Transverse colon (tissue), 4 donors: Measurements from ENCODE around the gene NRXN2. TPM values are rescaled to one million over a fixed set of nuclear protein-coding genes. Genes with fewer than 3 reads are reported as not detected.

Experiments used
- DNase-seq: peaks from one replicate; pipeline ENCODE4 v3.0.0-alpha.2; 2019
- H3K27ac ChIP-seq, 4 donors: fragments of 200-600 bp; sonication (generic); 2 replicates each; pipeline ENCODE4 v1.5.1; 2016 to 2018; ENCODE audit warnings: inconsistent platforms in 4 of 4
- H3K27me3 ChIP-seq: fragments of 200-600 bp; sonication (generic); 2 replicates; pipeline ENCODE4 v1.5.1; 2017; ENCODE audit warnings: inconsistent platforms
- H3K36me3 ChIP-seq, 4 donors: fragments of 200-600 bp; sonication (generic); 2 replicates each; pipeline ENCODE4 v1.5.1; 2017 to 2019; ENCODE audit warnings: inconsistent platforms in 4 of 4
- H3K4me1 ChIP-seq, 4 donors: fragments of 200-600 bp; sonication (generic); 2 replicates each; pipeline ENCODE4 v1.5.1; 2017 to 2020; ENCODE audit warnings: inconsistent platforms in 4 of 4
- H3K4me3 ChIP-seq, 4 donors: fragments of 200-600 bp; sonication (generic); 1 replicate in 1 of 4; 2 replicates in 3 of 4; pipeline versions ENCODE4 v1.5.1 to v1.6.1; 2017 to 2019; ENCODE audit warnings: inconsistent platforms in 4 of 4
- H3K9me3 ChIP-seq, 2 donors: fragments of 200-600 bp; sonication (generic); 2 replicates each; pipeline ENCODE4 v1.5.1; 2017 to 2019; ENCODE audit warnings: inconsistent platforms in 2 of 2
- EP300 ChIP-seq: sonication (generic); formaldehyde crosslinking; IDR thresholded peaks from one replicate; pipeline ENCODE4 v1.6.1; 2017; ENCODE audit warnings: antibody characterized with exemption, low read depth
- POLR2A ChIP-seq: fragments of 450-650 bp; IDR thresholded peaks from one replicate; pipeline ENCODE4 v1.6.1; 2016; ENCODE audit warnings: antibody characterized with exemption, mild to moderate bottlenecking, moderate library complexity
- POLR2AphosphoS5 ChIP-seq, 3 donors: sonication (generic); formaldehyde crosslinking; IDR thresholded peaks; one replicate each; pipeline ENCODE4 v1.6.1; 2016; ENCODE audit warnings: antibody characterized with exemption in 3 of 3
- WGBS, 2 donors: methylation state at CpG; one replicate each; pipeline ENCODE4 v1.1.5; 2018; ENCODE audit warnings: low coverage in 1 of 2; 5-methylcytosine and 5-hydroxymethylcytosine counted together
- in situ Hi-C, 4 donors: fragments of 200-750 bp; cut with MboI; loops; one replicate each; pipeline versions ENCODE4 v1.15.0 to v1.15.1; 2017; ENCODE audit warnings: low sequenced_read_pairs in 3 of 4, low pct_ligation_motif_present in 1 of 4, low pct_unique_long_range_greater_than_20kb in 1 of 4
- intact Hi-C: fragments of 100-400 bp; cut with DNase I; formaldehyde crosslinking; loops from one replicate; pipeline ENCODE4 v1.15.1; 2023; ENCODE audit warnings: low total_unique reads
- total RNA-seq, 4 donors: library from RNA; depleted of rRNA; stranded (reverse); fragments of >200 nt; gene quantifications; one replicate each; pipeline ENCODE4 v1.1.0, GENCODE V29; 2016
- TF ChIP-seq, protein P1 (sequence below), 5 experiments: fragments of 200-600 bp in 3 of 5; fragments of 450-650 bp in 2 of 5; sonication (generic) in 3 of 5; IDR thresholded peaks; 1 replicate in 2 of 5; 2 replicates in 3 of 5; pipeline ENCODE4 v1.5.1; 2016 to 2017; ENCODE audit warnings: antibody characterized with exemption in 5 of 5, inconsistent platforms in 3 of 5, mild to moderate bottlenecking in 2 of 5, moderate library complexity in 1 of 5

The NRXN2 gene
- total RNA-seq, 4 donors from 2014 or later: 2.9 to 7.4 (median 6.8) TPM

GRCh38 chr11:64685536-64685935, 37.5 kb downstream of the NRXN2 start:
- no peak for DNase-seq
- Histone ChIP-seq H3K27me3 (peaks cover 3% of the 10 kb centered on the region), H3K4me1 (peaks cover 0 to 16% (median 8%) of the 10 kb centered on the region in 4 donors), H3K36me3 (no peaks in the 10 kb centered on the region), H3K27ac (no peak overlapping the region), H3K4me3 (no peak overlapping the region), H3K9me3 (no peaks in the 10 kb centered on the region)
- 50 to 89% methylated on average over 1 to 18 of the region's 18 CpGs for WGBS, 2 donors
- in situ Hi-C loops: no loop called here
- intact Hi-C loops: loop anchor here (5.0 kb wide), 1 partner anchor 42 kb away; no protein-coding TSS in a partner anchor
- TF ChIP-seq POLR2A: no peak
- TF ChIP-seq, protein P1, sequence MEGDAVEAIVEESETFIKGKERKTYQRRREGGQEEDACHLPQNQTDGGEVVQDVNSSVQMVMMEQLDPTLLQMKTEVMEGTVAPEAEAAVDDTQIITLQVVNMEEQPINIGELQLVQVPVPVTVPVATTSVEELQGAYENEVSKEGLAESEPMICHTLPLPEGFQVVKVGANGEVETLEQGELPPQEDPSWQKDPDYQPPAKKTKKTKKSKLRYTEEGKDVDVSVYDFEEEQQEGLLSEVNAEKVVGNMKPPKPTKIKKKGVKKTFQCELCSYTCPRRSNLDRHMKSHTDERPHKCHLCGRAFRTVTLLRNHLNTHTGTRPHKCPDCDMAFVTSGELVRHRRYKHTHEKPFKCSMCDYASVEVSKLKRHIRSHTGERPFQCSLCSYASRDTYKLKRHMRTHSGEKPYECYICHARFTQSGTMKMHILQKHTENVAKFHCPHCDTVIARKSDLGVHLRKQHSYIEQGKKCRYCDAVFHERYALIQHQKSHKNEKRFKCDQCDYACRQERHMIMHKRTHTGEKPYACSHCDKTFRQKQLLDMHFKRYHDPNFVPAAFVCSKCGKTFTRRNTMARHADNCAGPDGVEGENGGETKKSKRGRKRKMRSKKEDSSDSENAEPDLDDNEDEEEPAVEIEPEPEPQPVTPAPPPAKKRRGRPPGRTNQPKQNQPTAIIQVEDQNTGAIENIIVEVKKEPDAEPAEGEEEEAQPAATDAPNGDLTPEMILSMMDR (IDR thresholded peaks at IDR 0.05): no peak
- TF ChIP-seq EP300: no peak
- no peak for TF ChIP-seq POLR2AphosphoS5 (IDR thresholded peaks at IDR 0.05)

DNA sequence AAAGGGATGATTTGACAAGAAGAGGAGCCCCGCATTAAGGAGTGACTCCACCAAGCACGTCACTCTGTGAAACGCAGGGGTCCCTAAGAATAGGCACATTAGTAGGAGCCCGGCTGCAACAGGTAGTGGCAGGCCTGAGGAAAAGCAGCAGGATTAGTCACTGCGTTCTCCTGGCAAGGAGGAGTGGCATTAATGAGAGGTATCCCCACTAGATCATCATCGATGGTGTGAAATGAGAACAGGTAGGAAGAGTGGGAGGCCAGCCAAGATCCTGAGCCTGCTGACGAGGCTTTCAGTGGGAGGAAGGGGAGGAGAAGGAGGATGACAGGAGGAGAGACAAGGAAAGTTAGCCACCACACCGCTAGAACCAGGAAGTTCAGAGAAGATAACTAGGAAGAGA, 38.6 kb downstream of the NRXN2 start:
- H3K4me3 ChIP-seq: no peak overlapping the region
- 55 to 80% methylated on average over 5 to 8 of the region's 8 CpGs for WGBS, 2 donors
- no peaks in the 10 kb centered on the region for H3K36me3 ChIP-seq
- no peak for DNase-seq
- no peaks in the 10 kb centered on the region for H3K9me3 ChIP-seq
- in situ Hi-C loops: no loop called here
- intact Hi-C loops: loop anchor here (5.0 kb wide), 1 partner anchor 853 kb away; no protein-coding TSS in a partner anchor
- TF ChIP-seq POLR2A (no peak), EP300 (no peak), POLR2AphosphoS5 (IDR thresholded peaks at IDR 0.05) (no peak)
- TF ChIP-seq, protein P1 (IDR thresholded peaks at IDR 0.05): no peak
- H3K4me1 ChIP-seq: peaks cover 0 to 16% (median 8%) of the 10 kb centered on the region in 4 donors
- peaks cover 3% of the 10 kb centered on the region for H3K27me3 ChIP-seq
- H3K27ac ChIP-seq: no peak overlapping the region

- H3K36me3 ChIP-seq: no peaks in the 10 kb centered on the region
- H3K9me3 ChIP-seq: no peaks in the 10 kb centered on the region
- H3K27ac ChIP-seq: no peak overlapping the region
- WGBS, 2 donors: 43 to 44% methylated on average over 3 to 4 of the region's 4 CpGs
- no peak overlapping the region for H3K4me3 ChIP-seq
- DNase-seq: no peak
- in situ Hi-C loops: no loop called here
- no peaks in the 10 kb centered on the region for H3K4me1 ChIP-seq
- H3K27me3 ChIP-seq: peaks cover 24% of the 10 kb centered on the region
- no peak for TF ChIP-seq EP300
- TF ChIP-seq, protein P1 (IDR thresholded peaks at IDR 0.05): no peak
- TF ChIP-seq POLR2AphosphoS5 (IDR thresholded peaks at IDR 0.05): no peak
- TF ChIP-seq POLR2A: no peak
- intact Hi-C loops: loop anchor here (5.0 kb wide), 1 partner anchor 856 kb away; no protein-coding TSS in a partner anchor
Observed at GRCh38 chr11:64681171-64681570, 41.8 kb downstream of the NRXN2 start.

GRCh38 chr11:64679846-64680245, 43.2 kb downstream of the NRXN2 start:
- TF ChIP-seq POLR2AphosphoS5 (IDR thresholded peaks at IDR 0.05): no peak
- TF ChIP-seq, protein P1 (IDR thresholded peaks at IDR 0.05): no peak
- TF ChIP-seq POLR2A: no peak
- TF ChIP-seq EP300: no peak
- intact Hi-C loops: loop anchor here (5.0 kb wide), 1 partner anchor 857 kb away; no protein-coding TSS in a partner anchor
- Histone ChIP-seq H3K27me3 (peaks cover 28% of the 10 kb centered on the region), H3K9me3 (no peaks in the 10 kb centered on the region), H3K36me3 (no peaks in the 10 kb centered on the region), H3K4me3 (no peak overlapping the region), H3K27ac (no peak overlapping the region), H3K4me1 (no peaks in the 10 kb centered on the region)
- 17 to 32% methylated on average over 1 of the region's 2 CpGs for WGBS, 2 donors
- no peak for DNase-seq
- in situ Hi-C loops: no loop called here
